HepG2 (cell line): ENCODE results near the gene CCDC3. TPM values are rescaled to one million over a fixed set of nuclear protein-coding genes. Genes with fewer than 3 reads are reported as not detected.

Experiments
- ARNTL ChIP-seq: sonication (generic); formaldehyde crosslinking; IDR thresholded peaks from 2 replicates; pipeline ENCODE4 v1.4.0; 2020; ENCODE audit warnings: mild to moderate bottlenecking, missing genetic modification reagents
- FOSL2 ChIP-seq: sonication (generic); formaldehyde crosslinking; IDR thresholded peaks from 2 replicates; pipeline ENCODE4 v1.4.0; 2020; ENCODE audit warnings: missing genetic modification reagents
- KDM5B ChIP-seq: sonication (generic); formaldehyde crosslinking; IDR thresholded peaks from 2 replicates; pipeline ENCODE4 v1.4.0; 2020; ENCODE audit warnings: missing genetic modification reagents, mild to moderate bottlenecking, borderline replicate concordance
- MYNN ChIP-seq: sonication (generic); formaldehyde crosslinking; IDR thresholded peaks from 2 replicates; pipeline ENCODE4 v1.4.0; 2020; ENCODE audit warnings: mild to moderate bottlenecking, low read depth, missing genetic modification reagents
- MZF1 ChIP-seq: sonication (generic); formaldehyde crosslinking; IDR thresholded peaks from 2 replicates; pipeline ENCODE4 v1.8.1; 2023; ENCODE audit warnings: mild to moderate bottlenecking, missing genetic modification reagents, borderline replicate concordance
- NFKBIZ ChIP-seq: IDR thresholded peaks from 2 replicates; pipeline ENCODE4 v1.6.1; 2018; ENCODE audit warnings: missing genetic modification reagents, missing compliant biosample characterization
- NR2F2 ChIP-seq: IDR thresholded peaks from 2 replicates; pipeline ENCODE4 v1.6.1; 2012; ENCODE audit warnings: low read depth, inconsistent platforms, borderline replicate concordance
- ZBTB8A ChIP-seq: sonication (generic); formaldehyde crosslinking; IDR thresholded peaks from 2 replicates; pipeline ENCODE4 v1.4.0; 2020; ENCODE audit warnings: mild to moderate bottlenecking, low read depth, missing genetic modification reagents, borderline replicate concordance
- ZMAT3 ChIP-seq: sonication (generic); formaldehyde crosslinking; conservative IDR thresholded peaks from 2 replicates; pipeline ENCODE4 v1.7.0; 2021; ENCODE audit warnings: missing genetic modification reagents
- ZNF337 ChIP-seq: sonication (generic); formaldehyde crosslinking; IDR thresholded peaks from 2 replicates; pipeline ENCODE4 v1.5.1; 2020; ENCODE audit warnings: missing genetic modification reagents, low read depth, mild to moderate bottlenecking, borderline replicate concordance
- polyA plus RNA-seq, 8 experiments: library from polyadenylated mRNA; depleted of rRNA in 3 of 8; stranded (reverse) in 7 of 8; unstranded in 1 of 8; fragments of >200 nt; fragmentation: Illumina TruSeq in 4 of 8; extraction: Trizol in 4 of 8; gene quantifications; 2 replicates each; pipeline versions ENCODE4 v1.2.1 to v1.2.3, GENCODE V29; 2011 to 2016; ENCODE audit warnings: low read depth in 4 of 8, missing spikeins in 1 of 8, mixed read lengths in 1 of 8; ENCODE audit not compliant: insufficient read depth in 1 of 8
- total RNA-seq, 5 experiments: library from RNA; depleted of rRNA; stranded (reverse); fragments of >200 nt; fragmentation: Illumina TruSeq; extraction: Trizol; gene quantifications; 2 replicates each; pipeline ENCODE4 v1.2.3, GENCODE V29; 2016; ENCODE audit warnings: low read depth in 1 of 5
- TF ChIP-seq, protein P1 (sequence below): sonication (generic); formaldehyde crosslinking; IDR thresholded peaks from 2 replicates; pipeline ENCODE4 v1.4.0; 2020; ENCODE audit warnings: missing genetic modification reagents, borderline replicate concordance
- TF ChIP-seq, protein P2 (sequence below): sonication (generic); formaldehyde crosslinking; IDR thresholded peaks from 2 replicates; pipeline ENCODE4 v1.8.1; 2022; ENCODE audit warnings: low read depth, mild to moderate bottlenecking, missing genetic modification reagents
- TF ChIP-seq, protein P3 (sequence below): sonication (generic); formaldehyde crosslinking; IDR thresholded peaks from one replicate; pipeline ENCODE4 v1.5.1; 2020; ENCODE audit warnings: mild to moderate bottlenecking, missing genetic modification reagents; ENCODE audit errors: not compliant biosample characterization

The CCDC3 gene
- total and polyA plus RNA-seq, 2 of the 13 experiments (the other 11 are each of a cell fraction or from before 2014, with no cell fraction given) = not detected

DNA sequence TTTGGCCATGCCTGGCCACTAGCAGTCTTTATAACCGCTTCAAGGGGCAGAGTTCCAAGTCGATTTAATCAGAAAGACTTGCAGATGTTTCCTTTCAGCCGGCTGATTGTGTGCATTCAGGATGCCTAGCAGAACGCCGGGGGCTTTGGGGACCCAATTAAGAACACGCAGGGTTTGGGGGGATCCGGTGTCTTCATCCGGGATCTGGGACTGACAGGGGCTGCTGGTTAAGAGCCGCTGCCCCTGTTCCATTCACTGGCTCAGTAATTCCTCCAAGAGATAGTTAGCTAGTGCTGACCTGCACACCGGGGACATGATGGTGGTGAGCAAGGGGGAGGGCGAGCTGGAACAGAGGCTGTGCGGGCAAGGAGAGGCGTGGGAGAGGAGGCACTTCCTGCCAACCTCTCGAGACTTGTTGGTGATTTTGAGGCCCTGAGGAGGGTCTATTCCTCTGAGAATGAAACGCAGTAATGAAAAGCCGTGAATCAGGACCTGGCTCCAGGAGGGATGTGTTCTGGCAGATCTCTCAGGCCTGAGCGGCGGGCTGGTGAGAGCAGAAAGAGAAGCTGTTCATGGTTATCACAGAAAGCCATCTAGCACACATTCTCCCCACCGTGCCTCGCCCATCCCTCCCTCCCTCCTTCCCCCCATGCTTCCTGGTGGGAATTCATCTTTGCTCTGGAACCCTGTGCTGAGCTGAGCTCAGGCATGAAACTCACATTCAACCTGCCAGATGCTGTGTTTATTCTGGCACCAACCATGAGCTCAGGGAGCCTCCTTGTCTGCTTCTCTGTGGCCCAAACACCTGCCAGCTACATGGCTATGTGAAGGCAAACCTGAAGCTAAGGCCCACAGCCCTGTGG is 152.0 kb downstream of the CCDC3 start (continued):
- TF ChIP-seq, protein P1, sequence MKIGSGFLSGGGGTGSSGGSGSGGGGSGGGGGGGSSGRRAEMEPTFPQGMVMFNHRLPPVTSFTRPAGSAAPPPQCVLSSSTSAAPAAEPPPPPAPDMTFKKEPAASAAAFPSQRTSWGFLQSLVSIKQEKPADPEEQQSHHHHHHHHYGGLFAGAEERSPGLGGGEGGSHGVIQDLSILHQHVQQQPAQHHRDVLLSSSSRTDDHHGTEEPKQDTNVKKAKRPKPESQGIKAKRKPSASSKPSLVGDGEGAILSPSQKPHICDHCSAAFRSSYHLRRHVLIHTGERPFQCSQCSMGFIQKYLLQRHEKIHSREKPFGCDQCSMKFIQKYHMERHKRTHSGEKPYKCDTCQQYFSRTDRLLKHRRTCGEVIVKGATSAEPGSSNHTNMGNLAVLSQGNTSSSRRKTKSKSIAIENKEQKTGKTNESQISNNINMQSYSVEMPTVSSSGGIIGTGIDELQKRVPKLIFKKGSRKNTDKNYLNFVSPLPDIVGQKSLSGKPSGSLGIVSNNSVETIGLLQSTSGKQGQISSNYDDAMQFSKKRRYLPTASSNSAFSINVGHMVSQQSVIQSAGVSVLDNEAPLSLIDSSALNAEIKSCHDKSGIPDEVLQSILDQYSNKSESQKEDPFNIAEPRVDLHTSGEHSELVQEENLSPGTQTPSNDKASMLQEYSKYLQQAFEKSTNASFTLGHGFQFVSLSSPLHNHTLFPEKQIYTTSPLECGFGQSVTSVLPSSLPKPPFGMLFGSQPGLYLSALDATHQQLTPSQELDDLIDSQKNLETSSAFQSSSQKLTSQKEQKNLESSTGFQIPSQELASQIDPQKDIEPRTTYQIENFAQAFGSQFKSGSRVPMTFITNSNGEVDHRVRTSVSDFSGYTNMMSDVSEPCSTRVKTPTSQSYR = no peak
- TF ChIP-seq, protein P2, sequence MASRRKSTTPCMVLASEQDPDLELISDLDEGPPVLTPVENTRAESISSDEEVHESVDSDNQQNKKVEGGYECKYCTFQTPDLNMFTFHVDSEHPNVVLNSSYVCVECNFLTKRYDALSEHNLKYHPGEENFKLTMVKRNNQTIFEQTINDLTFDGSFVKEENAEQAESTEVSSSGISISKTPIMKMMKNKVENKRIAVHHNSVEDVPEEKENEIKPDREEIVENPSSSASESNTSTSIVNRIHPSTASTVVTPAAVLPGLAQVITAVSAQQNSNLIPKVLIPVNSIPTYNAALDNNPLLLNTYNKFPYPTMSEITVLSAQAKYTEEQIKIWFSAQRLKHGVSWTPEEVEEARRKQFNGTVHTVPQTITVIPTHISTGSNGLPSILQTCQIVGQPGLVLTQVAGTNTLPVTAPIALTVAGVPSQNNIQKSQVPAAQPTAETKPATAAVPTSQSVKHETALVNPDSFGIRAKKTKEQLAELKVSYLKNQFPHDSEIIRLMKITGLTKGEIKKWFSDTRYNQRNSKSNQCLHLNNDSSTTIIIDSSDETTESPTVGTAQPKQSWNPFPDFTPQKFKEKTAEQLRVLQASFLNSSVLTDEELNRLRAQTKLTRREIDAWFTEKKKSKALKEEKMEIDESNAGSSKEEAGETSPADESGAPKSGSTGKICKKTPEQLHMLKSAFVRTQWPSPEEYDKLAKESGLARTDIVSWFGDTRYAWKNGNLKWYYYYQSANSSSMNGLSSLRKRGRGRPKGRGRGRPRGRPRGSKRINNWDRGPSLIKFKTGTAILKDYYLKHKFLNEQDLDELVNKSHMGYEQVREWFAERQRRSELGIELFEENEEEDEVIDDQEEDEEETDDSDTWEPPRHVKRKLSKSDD (CRISPR knock-in tag) = no peak
- TF ChIP-seq MZF1 (CRISPR knock-in tag) (no peak), KDM5B (no peak), FOSL2 (CRISPR knock-in tag) (no peak), NFKBIZ (CRISPR knock-in tag) (no peak), NR2F2 (no peak), ARNTL (CRISPR knock-in tag) (no peak), ZMAT3 (CRISPR knock-in tag) (no peak), ZBTB8A (no peak), MYNN (CRISPR knock-in tag) (no peak), ZNF337 (CRISPR knock-in tag) (no peak)
- TF ChIP-seq, protein P3, sequence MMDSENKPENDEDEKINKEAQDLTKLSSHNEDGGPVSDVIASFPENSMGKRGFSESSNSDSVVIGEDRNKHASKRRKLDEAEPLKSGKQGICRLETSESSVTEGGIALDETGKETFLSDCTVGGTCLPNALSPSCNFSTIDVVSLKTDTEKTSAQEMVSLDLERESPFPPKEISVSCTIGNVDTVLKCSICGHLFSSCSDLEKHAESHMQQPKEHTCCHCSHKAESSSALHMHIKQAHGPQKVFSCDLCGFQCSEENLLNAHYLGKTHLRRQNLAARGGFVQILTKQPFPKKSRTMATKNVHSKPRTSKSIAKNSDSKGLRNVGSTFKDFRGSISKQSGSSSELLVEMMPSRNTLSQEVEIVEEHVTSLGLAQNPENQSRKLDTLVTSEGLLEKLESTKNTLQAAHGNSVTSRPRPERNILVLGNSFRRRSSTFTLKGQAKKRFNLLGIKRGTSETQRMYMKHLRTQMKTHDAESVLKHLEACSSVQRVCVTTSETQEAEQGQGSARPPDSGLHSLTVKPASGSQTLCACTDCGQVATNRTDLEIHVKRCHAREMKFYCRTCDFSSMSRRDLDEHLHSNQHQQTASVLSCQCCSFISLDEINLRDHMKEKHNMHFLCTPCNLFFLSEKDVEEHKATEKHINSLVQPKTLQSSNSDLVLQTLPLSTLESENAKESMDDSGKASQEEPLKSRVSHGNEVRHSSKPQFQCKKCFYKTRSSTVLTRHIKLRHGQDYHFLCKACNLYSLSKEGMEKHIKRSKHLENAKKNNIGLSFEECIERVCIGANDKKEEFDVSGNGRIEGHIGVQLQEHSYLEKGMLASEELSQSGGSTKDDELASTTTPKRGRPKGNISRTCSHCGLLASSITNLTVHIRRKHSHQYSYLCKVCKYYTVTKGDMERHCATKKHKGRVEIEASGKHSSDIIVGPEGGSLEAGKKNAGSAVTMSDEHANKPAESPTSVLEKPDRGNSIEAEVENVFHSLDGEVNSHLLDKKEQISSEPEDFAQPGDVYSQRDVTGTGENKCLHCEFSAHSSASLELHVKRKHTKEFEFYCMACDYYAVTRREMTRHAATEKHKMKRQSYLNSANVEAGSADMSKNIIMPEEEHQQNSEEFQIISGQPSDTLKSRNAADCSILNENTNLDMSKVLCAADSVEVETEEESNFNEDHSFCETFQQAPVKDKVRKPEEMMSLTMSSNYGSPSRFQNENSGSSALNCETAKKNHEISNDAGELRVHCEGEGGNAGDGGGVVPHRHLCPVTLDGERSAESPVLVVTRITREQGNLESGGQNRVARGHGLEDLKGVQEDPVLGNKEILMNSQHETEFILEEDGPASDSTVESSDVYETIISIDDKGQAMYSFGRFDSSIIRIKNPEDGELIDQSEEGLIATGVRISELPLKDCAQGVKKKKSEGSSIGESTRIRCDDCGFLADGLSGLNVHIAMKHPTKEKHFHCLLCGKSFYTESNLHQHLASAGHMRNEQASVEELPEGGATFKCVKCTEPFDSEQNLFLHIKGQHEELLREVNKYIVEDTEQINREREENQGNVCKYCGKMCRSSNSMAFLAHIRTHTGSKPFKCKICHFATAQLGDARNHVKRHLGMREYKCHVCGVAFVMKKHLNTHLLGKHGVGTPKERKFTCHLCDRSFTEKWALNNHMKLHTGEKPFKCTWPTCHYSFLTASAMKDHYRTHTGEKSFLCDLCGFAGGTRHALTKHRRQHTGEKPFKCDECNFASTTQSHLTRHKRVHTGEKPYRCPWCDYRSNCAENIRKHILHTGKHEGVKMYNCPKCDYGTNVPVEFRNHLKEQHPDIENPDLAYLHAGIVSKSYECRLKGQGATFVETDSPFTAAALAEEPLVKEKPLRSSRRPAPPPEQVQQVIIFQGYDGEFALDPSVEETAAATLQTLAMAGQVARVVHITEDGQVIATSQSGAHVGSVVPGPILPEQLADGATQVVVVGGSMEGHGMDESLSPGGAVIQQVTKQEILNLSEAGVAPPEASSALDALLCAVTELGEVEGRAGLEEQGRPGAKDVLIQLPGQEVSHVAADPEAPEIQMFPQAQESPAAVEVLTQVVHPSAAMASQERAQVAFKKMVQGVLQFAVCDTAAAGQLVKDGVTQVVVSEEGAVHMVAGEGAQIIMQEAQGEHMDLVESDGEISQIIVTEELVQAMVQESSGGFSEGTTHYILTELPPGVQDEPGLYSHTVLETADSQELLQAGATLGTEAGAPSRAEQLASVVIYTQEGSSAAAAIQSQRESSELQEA (CRISPR knock-in tag) = no peak
